GM12892 (cell line): ENCODE measurements around the gene MYRFL.

Experiments
- DNase-seq: peaks from one replicate; pipeline ENCODE4 v3.0.0; 2011; ENCODE audit not compliant: insufficient read length
- FAIRE-seq: peaks from 2 replicates; lab custom pipeline; 2011; peaks lifted over from hg19 to GRCh38; lab: Jason Lieb, UNC
- POLR2A ChIP-seq: IDR thresholded peaks from 2 replicates; pipeline ENCODE4 v1.6.1; 2011; ENCODE audit warnings: low read depth, low read length, control low read depth
- POLR2AphosphoS5 ChIP-seq: IDR thresholded peaks from 2 replicates; pipeline ENCODE4 v1.6.1; 2011; ENCODE audit warnings: low read depth, low read length, control low read depth
- TAF1 ChIP-seq: IDR thresholded peaks from 2 replicates; pipeline ENCODE4 v1.6.1; 2011; ENCODE audit warnings: low read depth, mild to moderate bottlenecking, control low read depth, low read length, borderline replicate concordance

The MYRFL gene

DNA sequence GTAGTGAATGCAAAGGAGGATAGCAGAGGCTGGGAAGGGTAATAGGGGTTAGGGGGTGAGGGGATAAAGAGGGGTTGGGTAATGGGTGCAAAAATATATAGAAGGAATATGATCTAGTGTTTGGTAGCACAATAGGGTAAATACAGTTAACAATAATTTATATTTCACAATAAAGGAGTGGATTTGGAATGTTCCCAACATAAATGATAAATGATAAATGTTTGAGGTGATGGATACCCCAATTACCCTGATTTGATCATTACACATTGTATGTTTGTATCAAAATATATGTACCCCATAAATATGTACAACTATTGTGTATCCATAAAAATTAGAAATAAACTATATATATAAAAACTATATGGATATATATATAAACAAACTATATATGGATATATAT, 999 bp upstream of the MYRFL start:
- DNase-seq (no peak), FAIRE-seq (no peak)
- TF ChIP-seq POLR2A (no peak), TAF1 (no peak), POLR2AphosphoS5 (no peak)

DNA sequence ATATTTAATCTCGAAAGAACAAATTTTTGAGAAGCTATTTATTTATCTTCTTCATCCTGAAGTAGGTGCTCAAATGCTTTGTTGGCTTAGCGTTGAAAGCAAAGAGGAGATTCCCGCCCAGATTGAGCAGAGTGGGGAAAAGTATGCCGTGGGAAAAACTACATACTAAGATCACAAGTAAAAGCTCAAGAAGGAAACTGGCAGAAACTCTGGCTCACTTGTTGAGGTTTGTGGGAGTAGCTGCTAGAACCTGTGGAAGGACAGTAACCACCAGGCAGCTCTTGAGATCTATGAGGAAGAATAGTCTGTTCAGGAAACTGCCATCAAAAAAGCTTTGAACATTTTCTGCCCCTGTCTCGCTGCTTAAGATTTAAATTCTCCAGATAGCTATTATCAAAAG, 3.9 kb downstream of the MYRFL start:
- TF ChIP-seq POLR2AphosphoS5 (no peak), TAF1 (no peak), POLR2A (no peak)
- DNase-seq (no peak), FAIRE-seq (no peak)

DNA sequence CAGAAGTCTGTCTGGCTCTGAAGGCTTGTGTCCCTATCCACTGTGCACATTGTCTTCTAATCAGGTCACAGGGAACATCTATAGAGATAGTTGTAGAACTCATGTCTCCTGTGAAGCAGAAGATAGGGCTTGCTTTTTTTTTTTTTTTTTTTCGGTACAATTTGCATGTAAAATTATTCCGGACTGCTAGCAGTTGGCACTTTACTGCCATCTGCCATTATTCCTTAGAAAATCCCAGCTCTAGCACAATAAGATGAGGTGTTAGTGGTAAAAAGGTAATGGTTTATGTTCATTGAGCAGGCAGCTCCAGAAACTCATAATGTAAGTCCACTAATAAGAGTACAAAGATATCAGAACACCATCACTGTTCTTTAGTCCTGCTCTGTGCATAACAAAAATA, 8.7 kb downstream of the MYRFL start:
- FAIRE-seq = no peak
- DNase-seq = no peak
- TF ChIP-seq POLR2AphosphoS5 (no peak), TAF1 (no peak), POLR2A (no peak)

DNA sequence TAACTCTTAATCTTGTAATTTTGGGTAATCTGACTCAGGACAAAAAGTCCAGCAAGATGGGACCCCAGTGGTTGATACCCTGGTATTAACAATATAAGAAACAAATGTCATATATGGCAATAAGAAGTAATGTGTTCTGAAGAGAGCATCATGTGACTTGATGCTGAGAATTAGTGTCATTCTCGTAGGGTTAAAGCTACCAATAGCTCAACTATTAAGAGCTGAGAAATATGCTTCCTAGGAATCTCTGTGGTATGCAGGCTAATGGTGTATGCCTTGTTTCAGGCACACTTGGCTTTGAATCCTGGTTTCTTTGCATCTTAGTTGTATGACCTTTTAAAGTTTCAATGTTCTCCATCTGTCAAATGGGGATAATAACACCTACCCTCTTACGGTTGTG, 9.1 kb downstream of the MYRFL start:
- TF ChIP-seq POLR2A (no peak), POLR2AphosphoS5 (no peak), TAF1 (no peak)
- DNase-seq (no peak), FAIRE-seq (no peak)

DNA sequence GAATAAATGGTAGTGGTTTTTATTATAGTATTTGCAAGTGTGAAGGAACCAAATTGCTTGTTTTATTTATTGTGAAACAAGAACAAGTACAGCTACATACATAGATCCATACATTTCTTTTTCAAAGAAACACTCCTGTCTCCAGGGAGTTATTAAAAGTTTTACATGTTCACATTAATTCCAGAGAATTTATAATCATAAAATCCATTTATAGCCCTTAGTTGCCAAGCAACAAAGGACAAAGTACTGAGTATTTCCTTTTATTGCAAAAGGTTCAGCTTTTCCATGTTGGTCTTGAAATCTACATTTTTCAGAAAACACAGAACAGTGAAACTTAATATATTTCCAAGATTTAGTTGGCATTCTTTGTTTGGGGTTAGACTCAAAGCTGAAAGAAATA, 9.5 kb downstream of the MYRFL start:
- DNase-seq = no peak
- no peak for FAIRE-seq
- TF ChIP-seq POLR2AphosphoS5 (no peak), POLR2A (no peak), TAF1 (no peak)

DNA sequence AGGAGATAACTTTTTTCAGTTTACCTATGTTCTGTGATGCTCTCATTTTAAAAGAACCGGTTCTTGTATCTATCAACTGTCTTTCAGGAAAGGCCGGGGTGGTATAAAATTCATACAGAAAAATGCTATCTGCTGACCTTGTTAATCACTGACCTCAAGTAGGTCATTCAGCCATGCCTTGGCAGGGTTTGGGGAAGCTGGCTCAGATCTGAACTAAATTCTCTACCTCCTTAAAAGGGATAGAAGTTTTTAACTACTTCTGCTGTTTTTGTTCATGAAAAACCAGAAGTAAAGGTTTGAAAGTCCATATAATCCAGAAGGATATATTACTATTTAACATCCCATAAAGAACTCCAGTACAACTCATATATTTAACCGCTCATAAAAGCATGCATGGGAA, 10.1 kb downstream of the MYRFL start:
- TF ChIP-seq POLR2A (no peak), POLR2AphosphoS5 (no peak), TAF1 (no peak)
- FAIRE-seq (no peak), DNase-seq (no peak)

DNA sequence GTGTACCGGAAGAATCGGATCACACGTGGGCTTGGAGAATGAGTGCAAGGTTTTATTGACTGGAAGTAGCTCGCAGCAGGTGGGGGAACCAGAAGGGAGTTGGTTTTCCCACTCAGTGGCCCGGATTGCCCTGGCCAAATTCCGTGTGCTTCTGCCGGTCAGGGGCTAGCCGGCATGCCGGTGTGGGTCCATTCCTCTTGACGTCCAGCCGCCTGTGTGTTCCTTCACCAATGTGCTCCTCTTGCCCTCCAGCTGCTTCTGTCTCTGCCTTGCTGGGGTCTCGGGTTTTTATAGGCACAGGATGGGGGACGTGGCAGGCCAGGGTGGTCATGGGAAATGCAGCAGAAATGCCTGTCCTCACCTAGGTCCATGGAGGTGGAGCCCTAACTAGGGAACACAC, 11.0 kb downstream of the MYRFL start:
- no peak for DNase-seq
- TF ChIP-seq POLR2A (no peak), TAF1 (no peak), POLR2AphosphoS5 (no peak)
- no peak for FAIRE-seq

DNA sequence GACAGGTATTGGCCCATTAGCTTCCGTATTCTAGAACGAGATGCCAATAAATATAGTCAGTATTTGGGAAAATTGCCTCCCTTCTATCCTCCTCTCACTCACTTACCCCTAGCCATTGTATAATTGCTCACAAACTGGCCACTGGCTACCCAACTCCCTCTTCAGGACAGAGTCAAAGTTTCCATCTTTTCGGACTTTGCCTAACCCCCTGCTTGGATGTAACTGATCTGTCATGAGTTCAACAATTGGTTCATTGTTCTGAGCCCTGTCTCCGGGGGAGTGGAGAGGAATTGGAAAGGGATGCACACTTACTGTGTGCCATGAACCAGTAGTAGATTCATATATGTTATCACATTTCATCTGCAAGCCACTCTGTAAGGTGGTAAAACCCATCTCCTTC, 12.2 kb downstream of the MYRFL start:
- TF ChIP-seq POLR2A (no peak), POLR2AphosphoS5 (no peak), TAF1 (no peak)
- DNase-seq (no peak), FAIRE-seq (no peak)

DNA sequence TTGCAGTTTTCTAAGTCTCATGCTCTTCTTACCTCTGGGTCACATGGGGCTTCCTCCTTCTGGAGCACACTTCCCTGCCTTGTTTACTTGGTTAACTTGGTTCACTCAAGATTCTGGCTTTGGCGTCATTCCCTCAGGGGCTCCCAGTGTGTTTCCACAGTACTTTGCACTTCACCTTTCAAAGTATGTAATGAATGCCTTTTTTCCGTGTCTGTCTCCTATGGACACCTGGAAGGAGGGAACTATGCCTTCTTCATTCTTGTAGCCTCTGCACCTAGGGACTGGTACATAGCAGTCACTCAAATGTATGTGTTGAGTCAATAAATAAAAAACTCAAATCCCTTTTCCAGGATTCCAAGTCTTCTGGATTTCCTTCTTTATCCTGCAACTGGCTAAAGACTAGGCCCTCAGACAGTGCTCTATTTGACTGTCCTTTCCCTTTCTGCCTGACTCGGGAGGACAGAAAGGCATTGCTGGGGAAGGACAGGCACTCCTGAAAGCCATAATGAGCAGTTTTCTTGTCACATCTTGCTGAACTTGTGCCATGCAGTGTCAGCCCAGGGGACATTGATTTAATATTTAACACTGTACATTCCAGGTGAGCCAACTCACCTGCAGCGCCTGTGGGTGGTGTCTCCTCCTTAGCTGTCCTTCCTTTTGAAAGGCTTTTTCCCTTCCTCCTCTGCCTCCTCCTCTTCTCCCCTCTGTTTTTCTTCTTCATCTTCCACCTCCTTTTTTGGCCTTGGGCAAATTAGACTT, 12.8 kb downstream of the MYRFL start:
- no peak for TF ChIP-seq TAF1
- FAIRE-seq (no peak), DNase-seq (no peak)

DNA sequence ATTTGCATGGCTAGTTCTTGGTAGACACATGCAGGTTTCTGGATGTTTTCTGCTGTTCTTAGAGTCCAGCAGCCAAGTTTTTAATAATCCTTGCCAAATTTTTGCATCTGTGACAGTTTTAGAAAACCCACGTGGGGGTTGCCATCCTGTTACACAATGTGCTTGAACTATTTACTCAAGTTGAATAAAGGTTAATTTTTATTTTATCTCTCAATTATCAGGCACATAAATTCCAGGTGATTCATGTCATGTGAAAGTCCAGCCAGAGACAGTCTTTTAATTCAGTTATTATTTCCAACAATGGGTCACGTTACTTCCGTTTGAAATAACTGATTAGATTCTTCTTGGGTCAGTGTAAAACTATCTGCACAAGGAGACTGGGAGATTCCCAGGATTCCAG, 15.7 kb downstream of the MYRFL start:
- no peak for FAIRE-seq
- no peak for DNase-seq
- TF ChIP-seq POLR2AphosphoS5 (no peak), POLR2A (no peak), TAF1 (no peak)

DNA sequence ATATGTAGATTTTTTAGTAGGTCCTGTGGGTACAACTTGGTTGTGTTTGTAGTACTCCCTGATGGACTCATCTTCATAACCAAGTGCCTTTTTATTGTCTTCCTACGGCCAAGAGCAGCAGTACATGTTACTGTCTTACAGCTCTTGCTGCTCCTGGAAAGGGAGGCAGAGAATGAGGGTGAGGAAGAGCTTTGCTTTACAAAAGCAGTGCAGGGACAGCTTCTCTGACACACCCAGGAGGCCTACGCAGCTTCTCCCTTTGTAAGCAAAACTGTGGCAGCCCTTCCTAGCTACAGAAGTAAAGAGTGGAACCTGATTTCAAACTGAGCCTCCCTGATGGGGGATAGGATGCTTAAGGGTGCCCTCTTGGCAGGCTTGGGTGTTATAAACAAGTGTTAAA, 18.6 kb downstream of the MYRFL start:
- TF ChIP-seq TAF1 (no peak), POLR2AphosphoS5 (no peak), POLR2A (no peak)
- DNase-seq (no peak), FAIRE-seq (no peak)

DNA sequence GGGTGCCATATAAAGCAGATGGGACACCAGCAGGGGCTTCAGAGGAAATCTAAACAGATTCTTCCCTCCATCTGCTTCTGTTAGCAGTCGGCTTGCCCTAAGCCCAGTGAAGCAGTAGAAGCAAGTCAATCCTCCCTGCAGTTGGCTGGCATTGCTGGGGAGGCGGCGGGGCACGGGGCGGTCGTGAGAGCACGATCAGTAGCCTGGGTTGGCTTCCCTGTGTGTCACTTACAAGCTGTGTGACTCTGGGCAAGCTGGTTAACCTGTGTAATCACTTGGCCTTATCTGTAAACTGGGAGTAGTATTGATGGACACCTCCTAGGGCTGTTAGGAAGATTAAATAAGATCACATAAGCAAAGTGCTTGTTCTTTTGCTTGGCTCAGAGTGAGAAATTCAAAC, 19.4 kb downstream of the MYRFL start:
- FAIRE-seq (no peak), DNase-seq (no peak)
- TF ChIP-seq POLR2A (no peak), TAF1 (no peak), POLR2AphosphoS5 (no peak)

DNA sequence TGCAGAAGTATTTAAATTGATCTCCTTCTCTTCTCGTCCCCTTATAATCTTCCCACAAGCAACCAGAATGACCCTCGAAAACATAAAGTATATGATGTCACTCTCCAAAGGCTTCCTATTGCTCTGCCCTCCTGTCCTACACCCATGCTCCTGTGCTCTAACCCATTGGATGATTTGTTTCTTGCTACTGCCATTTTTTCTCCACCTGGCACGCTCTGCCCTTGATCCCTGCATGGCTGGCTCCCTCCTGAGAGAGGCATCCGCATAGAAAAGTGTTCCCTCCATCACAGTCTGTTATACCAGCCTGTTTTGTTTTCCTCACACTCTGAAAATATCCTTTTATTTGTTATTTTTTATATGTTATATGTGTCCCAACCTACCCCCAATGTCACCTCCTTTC, 19.8 kb downstream of the MYRFL start:
- FAIRE-seq = no peak
- TF ChIP-seq POLR2A (no peak), POLR2AphosphoS5 (no peak), TAF1 (no peak)
- DNase-seq = no peak
